Uterus (tissue), 4 donors: ENCODE data around the gene CPEB3. TPM values are rescaled to one million over a fixed set of nuclear protein-coding genes. Genes with fewer than 3 reads are reported as not detected.
"Not testable (repeated sequence)": the region's sequence is repeated elsewhere in the genome, so short reads cannot be mapped to it uniquely, and the experiment has no call there.

ENCODE experiments used
- DNase-seq, 2 donors: peaks; one replicate each; pipeline ENCODE4 v3.0.0-alpha.2; 2019 to 2020
- H3K27ac ChIP-seq, 2 donors: fragments of 200-600 bp; sonication (generic); 1 replicate in 1 of 2; 2 replicates in 1 of 2; pipeline ENCODE4 v1.5.1; 2016 to 2018
- H3K27me3 ChIP-seq, 2 donors: fragments of 200-600 bp; sonication (generic); one replicate each; pipeline ENCODE4 v1.5.1; 2018 to 2019; ENCODE audit warnings: control low read depth in 1 of 2
- H3K36me3 ChIP-seq, 2 donors: fragments of 200-600 bp; sonication (generic); one replicate each; pipeline ENCODE4 v1.5.1; 2019; ENCODE audit warnings: control low read depth in 1 of 2
- H3K4me1 ChIP-seq, 2 donors: fragments of 200-600 bp; sonication (generic); one replicate each; pipeline ENCODE4 v1.5.1; 2018 to 2019; ENCODE audit warnings: control low read depth in 1 of 2
- H3K4me3 ChIP-seq, 2 donors: fragments of 200-600 bp; sonication (generic); 1 replicate in 1 of 2; 2 replicates in 1 of 2; pipeline ENCODE4 v1.5.1; 2018 to 2019; ENCODE audit warnings: mild to moderate bottlenecking in 1 of 2
- H3K9me3 ChIP-seq, 2 donors: fragments of 200-600 bp; sonication (generic); one replicate each; pipeline ENCODE4 v1.5.1; 2019; ENCODE audit warnings: control low read depth in 1 of 2
- POLR2A ChIP-seq, 2 donors: fragments of 450-650 bp; IDR thresholded peaks; one replicate each; pipeline ENCODE4 v1.6.1; 2016; ENCODE audit warnings: antibody characterized with exemption in 2 of 2, mild to moderate bottlenecking in 1 of 2, moderate library complexity in 1 of 2
- intact Hi-C: fragments of 100-400 bp; cut with DNase I; formaldehyde crosslinking; loops from one replicate; pipeline ENCODE4 v1.15.1; 2023; ENCODE audit warnings: low total_unique reads
- total RNA-seq, 4 donors: library from RNA; depleted of rRNA in 3 of 4; stranded (reverse); fragments of >200 nt in 3 of 4; gene quantifications; one replicate each; pipeline versions ENCODE4 v1.1.0 to v1.2.4, GENCODE V29; 2014 to 2023
- TF ChIP-seq, protein P1 (sequence below), 4 experiments: fragments of 200-600 bp in 2 of 4; fragments of 450-650 bp in 2 of 4; sonication (generic) in 2 of 4; IDR thresholded peaks; one replicate each; pipeline ENCODE4 v1.5.1; 2016 to 2019; ENCODE audit warnings: antibody characterized with exemption in 4 of 4, mild to moderate bottlenecking in 2 of 4, moderate library complexity in 1 of 4
- donor health status: DM: yes; HTN: yes; CAD: no.

The CPEB3 gene
- total RNA-seq, 4 donors from 2014 or later: 2.6 to 5.4 (median 3.7) TPM

DNA sequence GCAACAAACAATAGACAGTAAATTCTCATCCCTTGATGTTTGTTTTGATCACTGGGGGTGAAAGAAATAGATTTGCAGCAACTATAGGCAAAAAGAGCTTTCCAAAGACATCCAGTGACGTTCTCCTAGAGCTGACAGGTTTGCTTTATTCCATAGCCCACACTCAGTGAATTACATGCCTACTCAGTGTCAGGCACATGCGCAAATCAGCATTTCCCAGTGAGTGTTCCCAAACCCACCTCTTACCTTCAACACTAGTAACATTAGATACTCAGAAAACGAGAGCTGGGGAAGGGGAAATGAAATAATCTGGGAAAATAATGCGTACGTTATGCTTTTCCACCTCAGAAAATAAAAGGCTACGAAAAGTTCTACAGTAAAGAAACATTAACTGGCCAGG lies 144.1 kb downstream of the CPEB3 start:
- Histone ChIP-seq H3K27me3 (no peaks in the 10 kb centered on the region), H3K27ac (peak overlapping the region; percentile 56 to 72), H3K4me1 (peaks cover 0 to 6% of the 10 kb centered on the region in 2 donors), H3K36me3 (no peaks in the 10 kb centered on the region), H3K9me3 (no peaks in the 10 kb centered on the region), H3K4me3 (no peak overlapping the region)
- intact Hi-C loops: no loop called here
- DNase-seq: no peak
- TF ChIP-seq POLR2A (IDR thresholded peaks at IDR 0.05): no peak
- TF ChIP-seq, protein P1, sequence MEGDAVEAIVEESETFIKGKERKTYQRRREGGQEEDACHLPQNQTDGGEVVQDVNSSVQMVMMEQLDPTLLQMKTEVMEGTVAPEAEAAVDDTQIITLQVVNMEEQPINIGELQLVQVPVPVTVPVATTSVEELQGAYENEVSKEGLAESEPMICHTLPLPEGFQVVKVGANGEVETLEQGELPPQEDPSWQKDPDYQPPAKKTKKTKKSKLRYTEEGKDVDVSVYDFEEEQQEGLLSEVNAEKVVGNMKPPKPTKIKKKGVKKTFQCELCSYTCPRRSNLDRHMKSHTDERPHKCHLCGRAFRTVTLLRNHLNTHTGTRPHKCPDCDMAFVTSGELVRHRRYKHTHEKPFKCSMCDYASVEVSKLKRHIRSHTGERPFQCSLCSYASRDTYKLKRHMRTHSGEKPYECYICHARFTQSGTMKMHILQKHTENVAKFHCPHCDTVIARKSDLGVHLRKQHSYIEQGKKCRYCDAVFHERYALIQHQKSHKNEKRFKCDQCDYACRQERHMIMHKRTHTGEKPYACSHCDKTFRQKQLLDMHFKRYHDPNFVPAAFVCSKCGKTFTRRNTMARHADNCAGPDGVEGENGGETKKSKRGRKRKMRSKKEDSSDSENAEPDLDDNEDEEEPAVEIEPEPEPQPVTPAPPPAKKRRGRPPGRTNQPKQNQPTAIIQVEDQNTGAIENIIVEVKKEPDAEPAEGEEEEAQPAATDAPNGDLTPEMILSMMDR (IDR thresholded peaks at IDR 0.05): no peak

DNA sequence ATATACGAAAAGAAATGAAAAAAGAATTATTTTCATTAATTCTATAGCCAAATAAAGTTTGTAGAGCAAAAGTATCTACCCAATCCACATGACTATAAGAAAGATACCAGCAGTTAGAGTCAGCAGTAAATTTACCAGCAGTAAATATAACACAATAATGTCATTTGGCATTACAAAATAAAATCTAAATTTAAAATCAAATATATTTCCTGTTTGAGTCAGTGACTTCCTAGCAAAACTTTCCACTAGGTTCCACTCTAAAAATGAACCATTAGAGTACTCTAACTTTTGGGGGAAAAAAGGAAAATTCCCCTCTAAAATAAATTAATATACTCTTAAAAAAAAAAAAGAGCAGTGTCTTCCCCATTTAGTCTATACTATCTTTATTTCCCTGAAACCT lies 144.8 kb downstream of the CPEB3 start:
- H3K27me3 ChIP-seq: no peaks in the 10 kb centered on the region
- no peaks in the 10 kb centered on the region for H3K9me3 ChIP-seq
- intact Hi-C loops: no loop called here
- TF ChIP-seq, protein P1 (IDR thresholded peaks at IDR 0.05): no peak
- TF ChIP-seq POLR2A (IDR thresholded peaks at IDR 0.05): no peak
- no peak for DNase-seq
- no peak overlapping the region for H3K4me3 ChIP-seq
- H3K36me3 ChIP-seq: no peaks in the 10 kb centered on the region
- H3K27ac ChIP-seq: peak overlapping the region; percentile 56 to 72
- H3K4me1 ChIP-seq: peaks cover 0 to 3% of the 10 kb centered on the region in 2 donors

DNA sequence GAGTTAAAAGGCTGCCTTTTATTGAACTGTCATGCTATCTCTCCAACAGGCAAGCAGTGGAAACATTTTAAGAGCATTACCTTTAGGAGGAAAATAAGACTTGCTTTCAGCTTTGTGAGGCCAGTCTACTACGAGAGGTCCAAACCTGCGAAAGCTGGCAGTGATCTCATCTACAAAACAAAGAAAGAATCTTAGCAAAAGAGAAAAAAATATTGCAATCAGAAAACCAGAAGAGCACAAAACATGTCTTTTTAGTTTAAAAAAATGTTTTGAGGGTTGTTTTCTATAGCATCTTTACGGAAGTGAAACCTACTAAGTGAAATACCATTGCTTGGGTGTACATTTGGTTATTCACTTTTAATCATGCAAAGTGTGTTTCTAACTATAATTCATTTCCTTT lies 147.9 kb downstream of the CPEB3 start:
- H3K4me1 ChIP-seq: no peaks in the 10 kb centered on the region
- no peak overlapping the region for H3K4me3 ChIP-seq

DNA sequence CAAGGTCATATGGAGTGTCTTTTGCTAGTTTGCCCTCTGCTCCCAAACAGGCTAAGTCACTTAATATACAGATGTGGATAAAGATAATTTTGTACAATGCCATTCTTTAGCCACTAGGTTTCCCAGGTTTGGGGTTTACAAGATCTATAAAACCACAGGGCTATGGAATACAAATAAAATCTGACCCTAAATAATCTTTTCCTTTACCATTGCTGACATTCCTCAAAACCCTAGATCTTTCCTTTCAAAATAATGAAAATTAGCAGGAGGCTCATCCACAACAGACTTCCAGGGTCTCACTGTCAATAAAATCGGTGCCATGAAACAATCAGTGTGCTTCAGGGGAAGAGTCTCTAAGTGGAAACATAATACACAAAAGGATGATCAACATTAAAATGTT lies 148.4 kb downstream of the CPEB3 start:
- Histone ChIP-seq H3K4me1 (no peaks in the 10 kb centered on the region), H3K36me3 (no peaks in the 10 kb centered on the region), H3K27ac (no peak overlapping the region), H3K9me3 (no peaks in the 10 kb centered on the region), H3K27me3 (no peaks in the 10 kb centered on the region), H3K4me3 (no peak overlapping the region)
- TF ChIP-seq, protein P1 (IDR thresholded peaks at IDR 0.05): no peak
- TF ChIP-seq POLR2A (IDR thresholded peaks at IDR 0.05): no peak
- intact Hi-C loops: no loop called here
- DNase-seq: no peak

More for the DNA sequence above, 147.9 kb downstream of the CPEB3 start:
- no peak for DNase-seq
- Histone ChIP-seq H3K36me3 (no peaks in the 10 kb centered on the region), H3K9me3 (no peaks in the 10 kb centered on the region), H3K27ac (no peak overlapping the region), H3K27me3 (no peaks in the 10 kb centered on the region)
- intact Hi-C loops: no loop called here
- TF ChIP-seq, protein P1 (IDR thresholded peaks at IDR 0.05): no peak
- no peak for TF ChIP-seq POLR2A (IDR thresholded peaks at IDR 0.05)

DNA sequence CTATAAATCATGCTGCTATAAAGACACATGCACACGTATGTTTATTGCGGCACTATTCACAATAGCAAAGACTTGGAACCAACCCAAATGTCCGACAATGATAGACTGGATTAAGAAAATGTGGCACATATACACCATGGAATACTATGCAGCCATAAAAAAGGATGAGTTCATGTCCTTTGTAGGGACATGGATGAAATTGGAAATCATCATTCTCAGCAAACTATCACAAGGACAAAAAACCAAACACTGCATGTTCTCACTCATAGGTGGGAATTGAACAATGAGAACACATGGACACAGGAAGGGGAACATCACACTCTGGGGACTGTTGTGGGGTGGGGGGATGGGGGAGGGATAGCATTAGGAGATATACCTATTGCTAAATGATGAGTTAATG lies 149.7 kb downstream of the CPEB3 start:
- H3K27ac ChIP-seq, H3K4me3 ChIP-seq, H3K36me3 ChIP-seq, H3K27me3 ChIP-seq, intact Hi-C loops, H3K4me1 ChIP-seq, H3K9me3 ChIP-seq, DNase-seq: not testable (repeated sequence)

DNA sequence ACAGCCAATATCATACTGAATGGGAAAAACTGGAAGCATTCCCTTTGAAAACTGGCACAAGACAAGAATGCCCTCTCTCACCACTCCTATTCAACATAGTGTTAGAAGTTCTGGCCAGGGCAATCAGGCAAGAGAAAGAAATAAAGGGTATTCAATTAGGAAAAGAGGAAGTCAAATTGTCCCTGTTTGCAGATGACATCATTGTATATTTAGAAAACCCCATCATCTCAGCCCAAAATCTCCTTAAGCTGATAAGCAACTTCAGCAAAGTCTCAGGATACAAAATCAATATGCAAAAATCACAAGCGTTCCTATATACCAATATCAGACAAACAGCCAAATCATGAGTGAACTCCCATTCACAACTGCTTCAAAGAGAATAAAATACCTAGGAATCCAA lies 156.8 kb downstream of the CPEB3 start:
- intact Hi-C loops, DNase-seq, H3K27me3 ChIP-seq, H3K27ac ChIP-seq, H3K4me1 ChIP-seq, H3K4me3 ChIP-seq, H3K9me3 ChIP-seq, H3K36me3 ChIP-seq: not testable (repeated sequence)
